ENCODE measurements around the gene SPDEF.

DNA sequence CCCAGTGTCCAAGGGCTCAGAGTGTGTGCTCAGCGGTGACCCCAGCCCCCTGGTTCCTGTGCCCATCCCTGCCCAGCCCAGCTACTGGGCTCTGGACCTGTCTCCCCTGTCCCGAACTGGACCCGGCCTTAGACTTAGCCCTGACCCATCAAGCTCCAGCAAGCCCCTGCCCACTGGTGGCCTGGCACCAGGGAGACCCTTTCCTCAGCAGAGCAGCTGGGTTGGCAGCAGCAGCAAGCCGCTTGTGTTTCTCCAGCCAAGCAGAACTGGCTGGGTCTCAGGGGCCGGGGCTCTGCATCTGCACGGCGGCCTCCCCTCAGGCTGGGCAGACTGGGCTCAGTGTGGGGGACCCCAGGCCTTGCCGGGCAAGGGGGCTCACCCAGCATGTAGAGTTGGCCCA, 801 bp downstream of the SPDEF start:
- TF ChIP-seq ZNF274 (IDR thresholded peaks at IDR 0.05; ENCODE audit: low read depth, low read length) (no peak), YY1 (IDR thresholded peaks at IDR 0.05; ENCODE audit: insufficient read depth, insufficient read length) (no peak), SUZ12 (IDR thresholded peaks at IDR 0.05; ENCODE audit: extremely low read depth, insufficient read depth, insufficient read length) (no peak)

Measured in NT2/D1 (cell line).